Inferior parietal cortex (tissue), 1 donor: ENCODE data around the gene PATJ.
"Not testable (repeated sequence)": the region's sequence is repeated elsewhere in the genome, so short reads cannot be mapped to it uniquely, and the experiment has no call there.

Source experiments
- DNase-seq: peaks from one replicate; pipeline ENCODE4 v3.0.0-alpha.2; 2016; ENCODE audit errors: extremely low spot score

Gene PATJ, protein sequence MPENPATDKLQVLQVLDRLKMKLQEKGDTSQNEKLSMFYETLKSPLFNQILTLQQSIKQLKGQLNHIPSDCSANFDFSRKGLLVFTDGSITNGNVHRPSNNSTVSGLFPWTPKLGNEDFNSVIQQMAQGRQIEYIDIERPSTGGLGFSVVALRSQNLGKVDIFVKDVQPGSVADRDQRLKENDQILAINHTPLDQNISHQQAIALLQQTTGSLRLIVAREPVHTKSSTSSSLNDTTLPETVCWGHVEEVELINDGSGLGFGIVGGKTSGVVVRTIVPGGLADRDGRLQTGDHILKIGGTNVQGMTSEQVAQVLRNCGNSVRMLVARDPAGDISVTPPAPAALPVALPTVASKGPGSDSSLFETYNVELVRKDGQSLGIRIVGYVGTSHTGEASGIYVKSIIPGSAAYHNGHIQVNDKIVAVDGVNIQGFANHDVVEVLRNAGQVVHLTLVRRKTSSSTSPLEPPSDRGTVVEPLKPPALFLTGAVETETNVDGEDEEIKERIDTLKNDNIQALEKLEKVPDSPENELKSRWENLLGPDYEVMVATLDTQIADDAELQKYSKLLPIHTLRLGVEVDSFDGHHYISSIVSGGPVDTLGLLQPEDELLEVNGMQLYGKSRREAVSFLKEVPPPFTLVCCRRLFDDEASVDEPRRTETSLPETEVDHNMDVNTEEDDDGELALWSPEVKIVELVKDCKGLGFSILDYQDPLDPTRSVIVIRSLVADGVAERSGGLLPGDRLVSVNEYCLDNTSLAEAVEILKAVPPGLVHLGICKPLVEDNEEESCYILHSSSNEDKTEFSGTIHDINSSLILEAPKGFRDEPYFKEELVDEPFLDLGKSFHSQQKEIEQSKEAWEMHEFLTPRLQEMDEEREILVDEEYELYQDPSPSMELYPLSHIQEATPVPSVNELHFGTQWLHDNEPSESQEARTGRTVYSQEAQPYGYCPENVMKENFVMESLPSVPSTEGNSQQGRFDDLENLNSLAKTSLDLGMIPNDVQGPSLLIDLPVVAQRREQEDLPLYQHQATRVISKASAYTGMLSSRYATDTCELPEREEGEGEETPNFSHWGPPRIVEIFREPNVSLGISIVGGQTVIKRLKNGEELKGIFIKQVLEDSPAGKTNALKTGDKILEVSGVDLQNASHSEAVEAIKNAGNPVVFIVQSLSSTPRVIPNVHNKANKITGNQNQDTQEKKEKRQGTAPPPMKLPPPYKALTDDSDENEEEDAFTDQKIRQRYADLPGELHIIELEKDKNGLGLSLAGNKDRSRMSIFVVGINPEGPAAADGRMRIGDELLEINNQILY (N-terminal part only)

DNA sequence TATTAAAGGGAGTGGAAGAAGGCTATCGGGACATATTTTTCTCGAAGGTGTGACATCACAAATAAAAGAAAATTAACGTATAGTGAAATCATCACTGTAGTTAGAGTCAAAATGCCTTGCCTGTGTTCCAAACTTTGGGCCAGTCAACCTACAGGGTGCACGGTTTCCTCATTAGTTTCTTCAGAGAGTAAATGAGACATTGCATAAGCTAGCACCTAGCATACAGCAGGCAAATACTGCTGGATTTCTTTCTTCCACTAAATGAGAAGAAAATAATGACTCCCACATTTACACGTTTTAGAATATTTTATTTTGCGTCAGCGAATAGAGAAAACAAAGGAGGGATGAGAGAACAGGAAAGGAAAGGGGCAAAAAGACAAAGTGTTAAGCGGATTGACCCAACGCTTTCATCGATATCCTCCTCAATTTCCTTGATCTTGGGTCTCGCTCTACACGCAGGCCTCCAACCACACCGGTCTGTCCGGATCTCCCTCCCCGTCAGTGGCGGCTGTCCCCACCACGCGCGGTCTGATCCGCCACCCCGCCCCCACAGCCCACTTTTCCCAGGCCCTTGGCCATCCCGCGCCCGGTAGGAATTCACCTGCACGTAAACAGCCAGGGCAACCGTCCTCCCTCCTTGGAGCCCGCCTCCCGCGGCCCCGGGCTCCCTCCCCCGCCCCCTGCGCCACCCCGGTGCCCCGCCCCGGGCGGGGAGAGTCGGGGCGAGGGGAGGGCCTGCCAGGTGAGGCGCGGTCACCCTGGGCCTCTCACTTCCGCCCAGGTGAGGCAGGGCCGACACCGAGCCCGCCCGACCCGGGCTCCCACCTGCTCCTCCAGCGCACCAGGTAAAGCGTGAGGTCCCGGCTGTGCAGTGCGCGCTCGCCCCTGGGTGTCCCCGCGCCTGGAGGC, at the start of gene PATJ:
Gene PATJ (plus strand): TSS at position 770 of the 909 bp plus-strand sequence. CDS start 20,413 bp downstream, outside the sequence.
- DNase-seq: peak; percentile 36

DNA sequence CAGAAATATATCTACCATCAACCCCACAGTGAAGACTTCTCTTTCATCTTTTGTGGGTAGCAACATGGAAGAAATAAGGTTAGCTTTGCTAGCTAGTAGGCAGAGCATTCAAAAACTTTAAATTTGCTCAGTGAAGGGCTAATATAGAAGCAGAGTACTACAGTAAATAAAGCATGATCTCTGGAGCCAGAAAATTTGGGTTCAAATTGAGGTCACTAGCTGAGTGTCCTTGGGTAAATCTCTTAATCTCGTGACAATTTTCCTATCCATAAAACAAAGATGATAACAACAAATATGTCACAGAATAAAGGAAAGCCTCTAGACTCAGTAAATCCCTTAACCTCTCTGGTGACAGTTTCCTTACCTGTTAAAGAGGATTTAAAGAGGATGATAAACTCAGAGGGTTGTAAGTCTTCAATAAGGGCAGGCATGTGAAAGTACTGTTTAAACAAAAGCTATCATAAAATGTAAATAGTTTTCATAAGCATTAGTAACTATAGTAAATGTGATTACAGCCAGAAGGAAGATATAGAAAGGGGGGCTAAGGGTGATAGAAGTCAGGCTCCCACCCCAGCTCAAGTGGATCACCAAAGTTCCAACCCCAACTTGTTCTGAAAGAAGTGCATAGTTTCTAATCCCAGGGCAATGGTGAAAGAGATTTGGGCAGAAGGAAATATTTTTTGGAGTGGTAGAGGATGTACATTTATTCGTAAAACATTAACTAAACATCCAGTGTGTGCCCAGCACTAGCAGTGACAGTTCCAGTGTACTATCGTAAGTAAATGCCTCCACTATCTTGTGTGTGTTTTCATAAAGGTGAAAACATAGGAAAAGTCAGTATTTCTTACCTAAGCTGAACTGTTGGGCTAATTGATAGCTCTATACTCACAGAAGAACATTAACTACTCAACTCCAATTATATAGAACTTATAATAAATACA, 42.1 kb upstream of the PATJ start:
- no peak for DNase-seq

DNA sequence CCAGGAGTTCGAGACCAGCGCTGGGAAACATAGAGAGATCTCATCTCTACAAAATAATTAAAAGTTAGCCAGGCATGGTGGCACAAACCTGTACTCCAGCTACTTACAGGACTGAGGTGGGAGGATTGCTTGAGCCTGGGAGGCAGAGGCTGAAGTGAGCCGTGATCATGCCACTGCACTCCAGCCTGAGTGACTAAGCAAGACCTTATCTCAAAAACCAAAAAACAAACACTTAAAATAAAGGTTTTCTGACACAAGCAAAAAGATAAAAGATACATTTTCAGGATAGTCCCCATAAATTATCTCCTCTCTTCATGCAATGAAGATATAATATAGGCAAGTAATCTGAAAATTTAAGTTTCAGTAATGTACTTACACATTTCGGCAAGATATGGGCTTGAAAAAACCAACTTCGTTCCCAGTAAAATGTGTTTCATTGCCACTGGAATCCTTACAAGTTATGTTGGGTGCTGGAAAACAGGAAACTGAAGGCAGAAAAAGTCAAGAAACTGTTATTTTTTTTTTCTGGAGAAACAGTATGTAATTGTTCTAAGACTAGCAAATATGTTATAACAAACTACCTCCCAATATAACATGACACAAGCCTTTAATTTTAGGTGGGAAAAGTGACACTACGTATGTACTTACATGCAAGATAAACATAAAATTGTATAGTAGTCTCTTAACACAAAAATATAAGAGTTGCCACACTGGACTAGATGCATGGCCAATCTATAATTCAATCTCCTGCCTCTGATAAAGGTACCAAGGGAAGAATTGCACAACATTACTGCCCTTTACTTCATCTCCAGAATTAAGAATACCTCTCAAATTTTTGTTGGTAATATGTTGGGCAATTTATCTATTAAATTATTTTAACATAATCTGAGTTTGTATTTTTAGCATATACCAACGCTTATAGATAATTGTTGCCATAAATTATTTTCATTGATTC, 33.0 kb upstream of the PATJ start:
- no peak for DNase-seq

DNA sequence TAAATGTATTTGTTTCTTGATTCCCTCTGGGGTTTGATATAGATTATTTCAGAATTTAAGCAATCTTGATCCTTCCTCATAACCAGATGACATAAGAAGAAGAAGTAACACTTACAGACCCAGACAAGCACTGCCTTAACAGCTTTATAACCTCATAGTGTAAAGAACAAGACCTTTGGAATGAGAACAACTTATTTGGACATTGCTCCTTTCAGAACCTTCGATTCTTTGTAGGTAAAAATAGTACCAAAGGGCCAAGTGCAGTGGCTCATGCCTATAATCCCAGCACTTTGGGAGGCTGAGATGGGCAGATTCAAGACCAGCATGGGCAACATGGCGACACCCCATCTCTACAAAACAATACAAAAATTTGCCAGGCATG, 32.4 kb upstream of the PATJ start:
- no peak for DNase-seq

DNA sequence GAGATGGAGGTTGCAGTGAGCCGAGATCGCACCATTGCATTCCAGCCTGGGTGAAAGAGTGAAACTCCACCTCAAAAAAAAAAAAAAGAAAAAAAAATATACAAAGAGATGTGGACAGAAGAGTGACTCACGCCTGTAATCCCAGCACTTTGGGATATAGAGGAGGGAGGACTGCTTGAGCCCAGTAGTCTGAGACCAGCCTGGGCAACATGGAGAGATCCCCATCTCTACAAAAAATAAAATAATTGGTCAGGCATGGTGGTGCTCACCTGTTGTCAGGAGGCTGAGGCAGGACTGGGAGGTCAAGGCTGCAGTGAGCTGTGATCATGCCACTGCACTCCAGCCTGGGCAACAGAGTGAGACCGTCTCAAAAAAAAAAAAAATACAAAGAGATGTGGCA, 31.0 kb upstream of the PATJ start:
- not testable (repeated sequence) for DNase-seq

DNA sequence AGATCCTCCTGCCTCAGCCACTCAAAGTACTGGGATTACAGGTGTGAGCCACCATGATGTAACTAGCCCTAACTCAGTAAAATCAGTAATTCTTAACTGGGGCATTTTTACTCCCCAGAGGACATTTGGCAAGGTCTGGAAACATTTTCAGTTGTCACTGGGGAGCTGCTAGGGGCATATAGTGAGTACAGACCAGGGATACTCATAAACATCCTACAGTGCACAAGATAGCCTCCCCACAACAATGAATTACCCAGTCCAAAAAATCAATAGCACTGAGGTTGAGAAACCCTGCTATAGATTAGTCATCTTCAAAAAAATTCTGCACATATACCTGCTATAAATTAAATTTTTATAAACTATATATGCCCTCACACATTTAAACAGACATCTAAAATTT, 30.3 kb upstream of the PATJ start:
- DNase-seq: no peak

DNA sequence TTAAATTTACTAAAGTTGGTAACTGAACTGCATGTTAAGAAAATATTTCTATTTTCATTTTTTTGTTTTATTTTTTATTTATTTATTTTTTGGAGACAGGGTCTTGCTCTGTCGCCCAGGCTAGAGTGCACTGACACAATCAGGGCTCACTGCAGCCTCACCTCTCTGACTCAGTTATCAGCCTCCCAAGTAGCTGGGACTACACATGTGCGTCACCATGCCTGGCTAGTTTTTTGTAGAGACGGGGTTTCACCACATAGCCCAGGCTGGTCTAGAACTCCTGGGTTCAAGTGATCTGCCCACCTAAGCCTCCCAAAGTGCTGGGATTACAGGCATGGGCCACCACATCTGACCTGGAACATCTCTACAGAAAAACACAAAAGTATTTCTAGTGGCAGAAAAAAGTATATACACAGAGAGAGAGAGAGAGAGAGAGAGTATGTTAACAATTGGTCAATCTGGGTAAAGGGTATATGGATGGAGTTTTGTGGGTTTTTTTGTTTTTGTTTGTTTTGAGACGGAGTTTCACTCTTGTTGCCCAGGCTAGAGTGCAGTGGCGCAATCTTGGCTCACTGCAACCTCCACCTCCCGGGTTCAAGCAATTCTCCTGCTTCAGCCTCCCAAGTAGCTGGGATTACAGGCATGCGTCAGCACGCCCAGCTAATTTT, 23.1 kb upstream of the PATJ start:
- not testable (repeated sequence) for DNase-seq

DNA sequence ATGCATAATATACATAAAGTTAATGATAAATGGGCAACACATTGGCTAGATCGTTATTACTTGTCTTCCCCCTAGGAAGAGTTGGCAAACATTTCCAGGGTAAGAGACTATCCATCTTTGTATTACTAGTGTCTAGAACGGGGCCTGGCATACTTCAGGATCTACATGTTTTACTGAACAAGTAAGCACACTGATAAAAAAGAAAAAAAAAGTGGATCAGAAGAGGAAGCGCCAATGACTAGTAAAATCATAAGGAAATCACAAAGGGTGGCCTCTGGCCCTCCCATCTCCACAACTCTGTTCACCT, 17.8 kb upstream of the PATJ start:
- no peak for DNase-seq

DNA sequence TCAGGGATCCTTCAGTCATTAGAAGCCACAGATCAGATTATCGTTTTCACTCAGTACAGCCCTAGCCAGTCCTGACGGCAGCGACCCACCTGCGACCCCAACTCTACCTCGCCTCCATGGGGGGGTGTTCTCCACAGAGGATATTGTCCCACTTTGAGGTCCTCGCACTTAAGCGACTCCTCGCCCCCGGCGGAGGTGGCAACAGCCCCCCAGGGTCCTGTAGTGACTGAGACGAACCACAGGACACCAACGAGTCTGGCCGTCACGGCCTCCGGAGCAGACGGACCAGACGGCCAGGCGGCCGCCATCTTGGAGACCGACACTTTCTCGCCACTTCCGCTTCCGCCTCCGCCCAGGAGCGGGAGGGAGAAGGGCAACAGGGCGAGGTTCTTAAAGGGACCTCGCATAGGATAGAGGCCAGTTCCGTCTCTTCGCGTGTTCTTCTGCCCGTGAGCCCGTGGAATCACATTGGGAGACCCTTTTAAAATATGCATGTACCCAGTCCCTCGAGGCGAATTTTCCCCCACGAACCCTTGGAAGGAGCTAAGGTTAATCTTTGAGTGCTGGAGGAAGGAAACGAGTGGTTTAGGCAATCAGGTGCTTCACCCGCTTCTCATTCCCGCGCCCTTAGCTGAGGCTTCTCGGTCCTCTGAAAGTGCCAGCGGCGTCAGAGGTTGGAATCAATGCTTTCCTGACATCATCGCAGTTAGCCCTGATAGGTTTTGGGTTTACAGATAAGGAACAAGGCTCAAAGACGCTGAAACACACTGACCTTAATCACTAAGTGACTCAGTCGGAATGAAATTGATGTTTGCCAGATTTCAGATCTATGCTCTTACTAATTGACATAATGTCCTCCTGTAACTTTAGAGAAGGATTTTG, 17.2 kb upstream of the PATJ start, which contains the start of gene TM2D1:
Gene TM2D1 (minus strand): TSS at position 329 of the 882 bp plus-strand sequence. CDS start 21 bp downstream, at position 308.
- peak; percentile 96 for DNase-seq

DNA sequence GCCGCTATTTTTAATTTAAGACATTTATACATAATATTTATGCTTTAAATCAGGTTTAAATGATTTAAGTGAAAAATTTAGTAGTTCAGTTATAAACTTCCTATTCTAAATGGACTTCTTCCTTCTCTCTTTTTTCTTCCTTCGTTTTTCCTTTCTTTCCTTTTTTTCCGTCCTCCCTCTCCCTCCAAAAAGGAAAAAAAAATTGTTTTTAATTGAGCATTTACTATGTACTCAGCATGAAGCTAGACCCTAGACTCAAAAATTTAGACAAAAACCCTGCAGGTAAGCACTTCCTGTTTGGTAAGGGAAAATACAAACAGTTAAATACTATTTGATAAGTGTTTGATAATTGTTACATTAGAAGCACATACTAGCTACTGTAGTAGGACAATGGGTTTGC, 14.7 kb upstream of the PATJ start:
- DNase-seq: no peak

DNA sequence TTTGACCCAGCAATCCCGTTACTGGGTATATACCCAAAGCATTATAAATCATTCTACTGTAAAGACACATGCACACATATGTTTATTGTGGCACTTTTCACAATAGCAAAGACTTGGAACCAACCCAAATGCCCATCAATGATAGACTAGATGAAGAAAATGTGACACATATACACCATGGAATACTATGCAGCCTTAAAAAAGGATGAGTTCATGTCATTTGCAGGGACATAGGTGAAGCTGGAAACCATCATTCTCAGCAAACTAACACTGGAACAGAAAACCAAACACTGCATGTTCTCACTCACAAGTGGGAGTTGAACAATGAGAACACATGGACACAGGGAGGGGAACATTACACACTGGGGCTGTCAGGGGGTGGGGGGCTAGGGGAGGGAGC, 11.6 kb upstream of the PATJ start:
- not testable (repeated sequence) for DNase-seq

DNA sequence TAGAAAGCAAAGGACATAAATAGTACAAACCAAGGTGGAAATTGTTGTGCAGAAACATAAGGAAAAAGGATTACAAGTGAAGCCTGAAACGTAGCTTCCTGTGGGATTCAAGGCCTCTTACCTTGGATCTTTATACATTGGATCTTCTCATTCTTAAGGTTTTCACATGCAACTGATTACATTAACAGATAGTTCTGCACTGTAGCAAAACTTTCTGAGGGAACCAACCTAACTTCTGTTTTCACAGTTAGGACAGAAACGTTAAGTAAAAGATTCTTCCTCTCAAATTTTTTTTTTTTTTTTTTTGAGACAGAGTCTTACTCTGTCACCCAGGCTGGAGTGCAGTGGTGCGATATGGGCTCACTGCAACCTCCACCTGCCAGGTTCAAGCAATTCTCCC, 9.6 kb upstream of the PATJ start:
- DNase-seq: no peak

DNA sequence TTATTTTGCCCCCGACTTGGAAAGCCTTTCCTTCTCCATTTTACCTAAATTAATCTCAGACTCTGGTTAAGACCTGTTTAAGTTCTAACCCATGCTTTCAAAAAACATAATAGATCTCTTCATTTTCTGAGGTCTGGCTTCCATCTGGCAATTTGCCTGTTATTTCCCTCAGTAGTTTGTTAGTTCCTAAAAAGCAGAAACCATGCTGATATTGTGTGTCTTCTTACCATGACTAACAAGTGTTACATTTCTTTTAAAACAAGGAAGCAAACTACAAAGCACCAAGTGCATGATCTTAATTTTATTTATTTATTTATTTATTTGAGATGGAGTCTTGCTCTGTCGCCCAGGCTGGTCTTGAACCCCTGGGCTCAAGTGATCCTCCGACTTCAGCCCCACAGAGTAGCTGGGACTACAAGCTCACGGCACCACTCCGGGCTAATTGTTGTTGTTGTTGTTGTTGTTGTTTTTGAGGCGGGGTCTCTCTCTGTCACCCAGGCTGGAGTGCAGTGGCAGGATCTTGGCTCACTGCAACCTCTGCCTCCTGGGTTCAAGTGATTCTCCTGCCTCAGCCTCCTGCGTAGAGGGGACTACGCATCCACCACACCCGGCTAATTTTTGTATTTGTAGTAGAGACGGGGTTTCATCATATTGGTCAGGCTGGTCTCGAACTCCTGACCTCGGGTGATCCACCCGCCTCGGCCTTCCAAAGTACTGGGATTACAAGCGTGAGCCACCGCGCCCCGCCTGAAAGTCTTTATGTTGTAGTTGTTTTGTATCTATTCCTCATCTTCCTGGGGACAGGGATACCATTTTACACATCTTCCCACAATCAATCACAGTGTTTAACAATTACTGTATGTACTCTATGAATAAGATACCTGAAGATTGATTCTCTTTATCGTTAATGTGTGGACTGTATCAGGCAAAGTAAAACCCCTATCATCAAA, 1.3 kb upstream of the PATJ start:
- no peak for DNase-seq

DNA sequence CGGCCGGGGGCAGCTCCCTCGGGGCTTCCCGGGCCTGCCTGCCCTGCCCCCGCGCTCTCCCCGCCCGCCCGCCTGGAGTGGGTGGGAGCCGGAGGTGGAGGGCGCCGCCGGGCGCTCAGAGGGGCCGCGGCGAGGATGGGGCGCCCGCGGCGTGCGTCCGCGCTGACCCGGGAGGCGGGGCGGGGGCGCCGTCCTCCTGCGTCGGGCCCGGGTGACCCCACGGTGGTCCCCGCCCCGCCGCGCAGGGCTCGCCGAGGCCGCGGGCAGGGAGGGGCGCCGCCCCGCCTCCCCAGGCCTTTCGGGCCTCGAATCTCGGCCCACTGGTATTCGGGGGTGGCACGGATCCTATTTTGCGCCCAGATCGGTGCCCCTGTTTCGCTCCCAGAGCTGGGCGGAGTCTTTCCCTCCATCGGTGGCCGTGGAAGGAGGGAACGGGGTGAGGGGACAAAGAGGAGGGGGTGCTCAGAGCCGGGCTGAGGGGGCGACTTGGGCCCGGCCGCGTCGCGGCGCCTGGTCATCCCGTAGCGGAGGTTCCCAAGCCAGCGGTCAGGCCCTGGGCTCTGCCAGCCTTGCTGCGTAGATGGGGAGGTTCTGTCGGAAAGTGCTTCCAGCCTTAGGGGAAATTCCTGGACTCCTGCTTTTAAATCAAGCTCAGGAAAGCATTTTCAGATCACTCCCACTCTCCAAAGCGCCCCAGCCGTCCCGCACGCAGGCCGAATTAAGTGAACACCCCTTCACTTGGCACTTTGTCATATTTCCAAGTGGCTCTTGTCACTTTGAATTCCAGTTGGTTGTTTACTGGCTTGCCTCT, 545 bp downstream of the PATJ start:
- DNase-seq: peak; percentile 39

DNA sequence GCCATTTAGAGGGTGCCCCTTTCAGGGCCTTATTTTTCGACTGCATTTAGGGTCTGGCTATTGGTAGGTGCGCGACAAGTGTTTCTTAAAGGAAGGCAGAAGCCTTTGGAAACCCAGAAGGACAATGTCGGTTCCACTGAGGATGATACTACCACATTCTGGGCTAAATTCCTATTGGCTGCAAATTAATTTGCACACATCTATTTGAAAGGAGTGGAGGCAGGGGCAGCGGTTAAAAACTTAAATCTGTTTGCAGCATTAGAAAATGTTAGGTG, 1.1 kb downstream of the PATJ start:
- peak; percentile 58 for DNase-seq
